ENCODE measurements around the gene ATG10.

- TF ChIP-seq CTCF (conservative IDR thresholded peaks at IDR 0.05; ENCODE audit: low read depth in 2 of 2) (no peak), POLR2AphosphoS5 (IDR thresholded peaks at IDR 0.05; ENCODE audit: low read depth) (no peak), EZH2 (IDR thresholded peaks at IDR 0.05; ENCODE audit: low read depth, unreplicated experiment) (no peak), ZNF114 (CRISPR knock-in tag; IDR thresholded peaks at IDR 0.05) (no peak), EZH2phosphoT487 (IDR thresholded peaks at IDR 0.05; ENCODE audit: unreplicated experiment) (no peak), CREB1 (CRISPR knock-in tag; IDR thresholded peaks at IDR 0.05; ENCODE audit: low read depth) (no peak)
- TF ChIP-seq, protein P1, sequence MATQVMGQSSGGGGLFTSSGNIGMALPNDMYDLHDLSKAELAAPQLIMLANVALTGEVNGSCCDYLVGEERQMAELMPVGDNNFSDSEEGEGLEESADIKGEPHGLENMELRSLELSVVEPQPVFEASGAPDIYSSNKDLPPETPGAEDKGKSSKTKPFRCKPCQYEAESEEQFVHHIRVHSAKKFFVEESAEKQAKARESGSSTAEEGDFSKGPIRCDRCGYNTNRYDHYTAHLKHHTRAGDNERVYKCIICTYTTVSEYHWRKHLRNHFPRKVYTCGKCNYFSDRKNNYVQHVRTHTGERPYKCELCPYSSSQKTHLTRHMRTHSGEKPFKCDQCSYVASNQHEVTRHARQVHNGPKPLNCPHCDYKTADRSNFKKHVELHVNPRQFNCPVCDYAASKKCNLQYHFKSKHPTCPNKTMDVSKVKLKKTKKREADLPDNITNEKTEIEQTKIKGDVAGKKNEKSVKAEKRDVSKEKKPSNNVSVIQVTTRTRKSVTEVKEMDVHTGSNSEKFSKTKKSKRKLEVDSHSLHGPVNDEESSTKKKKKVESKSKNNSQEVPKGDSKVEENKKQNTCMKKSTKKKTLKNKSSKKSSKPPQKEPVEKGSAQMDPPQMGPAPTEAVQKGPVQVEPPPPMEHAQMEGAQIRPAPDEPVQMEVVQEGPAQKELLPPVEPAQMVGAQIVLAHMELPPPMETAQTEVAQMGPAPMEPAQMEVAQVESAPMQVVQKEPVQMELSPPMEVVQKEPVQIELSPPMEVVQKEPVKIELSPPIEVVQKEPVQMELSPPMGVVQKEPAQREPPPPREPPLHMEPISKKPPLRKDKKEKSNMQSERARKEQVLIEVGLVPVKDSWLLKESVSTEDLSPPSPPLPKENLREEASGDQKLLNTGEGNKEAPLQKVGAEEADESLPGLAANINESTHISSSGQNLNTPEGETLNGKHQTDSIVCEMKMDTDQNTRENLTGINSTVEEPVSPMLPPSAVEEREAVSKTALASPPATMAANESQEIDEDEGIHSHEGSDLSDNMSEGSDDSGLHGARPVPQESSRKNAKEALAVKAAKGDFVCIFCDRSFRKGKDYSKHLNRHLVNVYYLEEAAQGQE (IDR thresholded peaks at IDR 0.05; ENCODE audit: unreplicated experiment): no peak
- TF ChIP-seq, protein P2, sequence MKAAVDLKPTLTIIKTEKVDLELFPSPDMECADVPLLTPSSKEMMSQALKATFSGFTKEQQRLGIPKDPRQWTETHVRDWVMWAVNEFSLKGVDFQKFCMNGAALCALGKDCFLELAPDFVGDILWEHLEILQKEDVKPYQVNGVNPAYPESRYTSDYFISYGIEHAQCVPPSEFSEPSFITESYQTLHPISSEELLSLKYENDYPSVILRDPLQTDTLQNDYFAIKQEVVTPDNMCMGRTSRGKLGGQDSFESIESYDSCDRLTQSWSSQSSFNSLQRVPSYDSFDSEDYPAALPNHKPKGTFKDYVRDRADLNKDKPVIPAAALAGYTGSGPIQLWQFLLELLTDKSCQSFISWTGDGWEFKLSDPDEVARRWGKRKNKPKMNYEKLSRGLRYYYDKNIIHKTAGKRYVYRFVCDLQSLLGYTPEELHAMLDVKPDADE (IDR thresholded peaks at IDR 0.05): no peak
These were observed 79.1 kb downstream of the ATG10 start for GRCh38 chr5:82050955-82051354.
